Sigmoid colon (tissue), 7 donors: ENCODE data around the gene DENND1C. TPM values are rescaled to one million over a fixed set of nuclear protein-coding genes. Genes with fewer than 3 reads are reported as not detected.

Source experiments
- DNase-seq: peaks from one replicate; pipeline ENCODE4 v3.0.0-alpha.2; 2019
- H3K27ac ChIP-seq, 4 donors: fragments of 200-600 bp; sonication (generic); one replicate each; pipeline ENCODE4 v1.5.1; 2016 to 2019; ENCODE audit warnings: mild to moderate bottlenecking in 1 of 4
- H3K27me3 ChIP-seq, 3 donors: fragments of 200-600 bp; sonication (generic); one replicate each; pipeline ENCODE4 v1.5.1; 2019; ENCODE audit warnings: mild to moderate bottlenecking in 1 of 3
- H3K36me3 ChIP-seq, 4 donors: fragments of 200-600 bp; sonication (generic); one replicate each; pipeline ENCODE4 v1.5.1; 2016 to 2019
- H3K4me1 ChIP-seq, 4 donors: fragments of 200-600 bp; sonication (generic); one replicate each; pipeline ENCODE4 v1.5.1; 2017 to 2019
- H3K4me3 ChIP-seq, 4 donors: fragments of 200-600 bp; sonication (generic); one replicate each; pipeline ENCODE4 v1.5.1; 2017 to 2019; ENCODE audit warnings: mild to moderate bottlenecking in 2 of 4, moderate library complexity in 1 of 4
- H3K9me3 ChIP-seq, 4 donors: fragments of 200-600 bp in 3 of 4; sonication (generic) in 3 of 4; one replicate each; pipeline versions ENCODE4 v1.5.1 to v1.6.1; 2013 to 2019
- EP300 ChIP-seq, 4 donors: sonication (generic); formaldehyde crosslinking; IDR thresholded peaks; one replicate each; pipeline ENCODE4 v1.6.1; 2017; ENCODE audit warnings: antibody characterized with exemption in 4 of 4
- POLR2A ChIP-seq, 2 donors: fragments of 450-650 bp; IDR thresholded peaks; one replicate each; pipeline ENCODE4 v1.6.1; 2016; ENCODE audit warnings: antibody characterized with exemption in 2 of 2, mild to moderate bottlenecking in 2 of 2, moderate library complexity in 2 of 2
- POLR2AphosphoS5 ChIP-seq, 4 donors: sonication (generic); formaldehyde crosslinking; IDR thresholded peaks; one replicate each; pipeline ENCODE4 v1.6.1; 2017; ENCODE audit warnings: antibody characterized with exemption in 4 of 4
- WGBS, 2 donors: extraction: QIAGEN DNeasy Blood & Tissue Kit; methylation state at CpG; one replicate each; pipeline ENCODE4 v1.1.7; 2013; 5-methylcytosine and 5-hydroxymethylcytosine counted together
- intact Hi-C: fragments of 100-400 bp; cut with DNase I; formaldehyde crosslinking; loops from one replicate; pipeline ENCODE4 v1.15.1; 2023
- polyA plus RNA-seq, 3 donors: library from polyadenylated mRNA; stranded (reverse); fragments of 200-250 nt; gene quantifications; one replicate each; pipeline ENCODE4 v1.2.3, GENCODE V29; 2013
- total RNA-seq, 4 donors: library from RNA; depleted of rRNA; stranded (reverse); fragments of >200 nt; gene quantifications; one replicate each; pipeline ENCODE4 v1.1.0, GENCODE V29; 2016
- TF ChIP-seq, protein P1 (sequence below), 4 experiments: fragments of 450-650 bp in 3 of 4; fragments of 200-600 bp in 1 of 4; IDR thresholded peaks; one replicate each; pipeline ENCODE4 v1.5.1; 2016 to 2019; ENCODE audit warnings: antibody characterized with exemption in 4 of 4, mild to moderate bottlenecking in 3 of 4, moderate library complexity in 2 of 4
- donor health status: healthy with polysubstance abuse.
- donor health status: Bipolar disorder and iron deficiency.
- donor health status: healthy.

Gene DENND1C
- total and polyA plus RNA-seq, 7 donors = 0.99 to 18.1 (median 1.9) TPM; not detected in 1

DNA sequence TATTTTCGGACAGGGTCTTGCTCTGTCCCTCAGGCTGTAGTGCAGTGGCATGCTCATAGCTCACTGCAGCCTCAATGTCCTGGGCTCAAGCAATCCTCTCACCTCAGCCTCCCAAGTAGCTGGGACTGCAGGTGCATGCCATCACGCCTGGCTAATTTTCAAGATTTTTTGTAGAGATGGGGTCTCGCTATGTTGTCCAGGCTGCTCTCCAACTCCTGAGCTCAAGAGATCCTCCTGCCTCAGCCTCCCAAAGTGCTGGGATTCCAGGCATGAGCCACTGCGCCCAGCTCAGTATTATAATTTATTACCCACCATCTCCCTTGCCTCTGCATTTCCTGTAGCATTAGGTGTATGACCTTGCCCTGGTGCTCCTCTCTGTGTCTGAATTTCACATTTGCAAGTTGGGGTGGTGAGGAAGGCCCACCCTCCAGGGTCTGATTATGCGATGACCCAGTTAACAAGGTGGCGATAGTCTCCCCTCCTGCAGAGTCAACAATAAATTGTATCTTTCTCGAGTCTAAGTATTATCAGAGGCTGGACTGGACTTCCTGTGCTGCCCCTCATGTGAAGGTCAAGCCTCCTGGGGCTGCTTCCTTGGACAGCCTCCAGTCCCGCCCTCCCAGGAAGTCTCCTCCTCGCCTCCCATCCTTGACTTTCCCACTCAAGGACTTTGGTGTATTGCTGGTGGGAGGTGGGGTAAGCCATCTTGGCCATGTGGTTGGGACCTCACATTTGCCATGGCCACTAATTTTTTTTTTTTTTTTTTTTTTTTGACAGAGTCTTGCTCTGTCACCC is 22.0 kb upstream of the DENND1C start:
- intact Hi-C loops = no loop called here
- no peak overlapping the region for H3K27ac ChIP-seq
- no peaks in the 10 kb centered on the region for H3K36me3 ChIP-seq
- no peaks in the 10 kb centered on the region for H3K9me3 ChIP-seq
- no peak overlapping the region for H3K4me3 ChIP-seq
- WGBS, 2 donors = 69 to 81% methylated on average over 9 of the region's 9 CpGs
- DNase-seq = no peak
- H3K27me3 ChIP-seq = peaks cover 18 to 44% (median 24%) of the 10 kb centered on the region in 3 donors
- H3K4me1 ChIP-seq = peaks cover 0 to 13% (median 13%) of the 10 kb centered on the region in 4 donors
- TF ChIP-seq POLR2A (IDR thresholded peaks at IDR 0.05) = no peak
- no peak for TF ChIP-seq POLR2AphosphoS5 (IDR thresholded peaks at IDR 0.05)
- TF ChIP-seq EP300 (IDR thresholded peaks at IDR 0.05) = no peak
- TF ChIP-seq, protein P1, sequence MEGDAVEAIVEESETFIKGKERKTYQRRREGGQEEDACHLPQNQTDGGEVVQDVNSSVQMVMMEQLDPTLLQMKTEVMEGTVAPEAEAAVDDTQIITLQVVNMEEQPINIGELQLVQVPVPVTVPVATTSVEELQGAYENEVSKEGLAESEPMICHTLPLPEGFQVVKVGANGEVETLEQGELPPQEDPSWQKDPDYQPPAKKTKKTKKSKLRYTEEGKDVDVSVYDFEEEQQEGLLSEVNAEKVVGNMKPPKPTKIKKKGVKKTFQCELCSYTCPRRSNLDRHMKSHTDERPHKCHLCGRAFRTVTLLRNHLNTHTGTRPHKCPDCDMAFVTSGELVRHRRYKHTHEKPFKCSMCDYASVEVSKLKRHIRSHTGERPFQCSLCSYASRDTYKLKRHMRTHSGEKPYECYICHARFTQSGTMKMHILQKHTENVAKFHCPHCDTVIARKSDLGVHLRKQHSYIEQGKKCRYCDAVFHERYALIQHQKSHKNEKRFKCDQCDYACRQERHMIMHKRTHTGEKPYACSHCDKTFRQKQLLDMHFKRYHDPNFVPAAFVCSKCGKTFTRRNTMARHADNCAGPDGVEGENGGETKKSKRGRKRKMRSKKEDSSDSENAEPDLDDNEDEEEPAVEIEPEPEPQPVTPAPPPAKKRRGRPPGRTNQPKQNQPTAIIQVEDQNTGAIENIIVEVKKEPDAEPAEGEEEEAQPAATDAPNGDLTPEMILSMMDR (IDR thresholded peaks at IDR 0.05) = no peak

DNA sequence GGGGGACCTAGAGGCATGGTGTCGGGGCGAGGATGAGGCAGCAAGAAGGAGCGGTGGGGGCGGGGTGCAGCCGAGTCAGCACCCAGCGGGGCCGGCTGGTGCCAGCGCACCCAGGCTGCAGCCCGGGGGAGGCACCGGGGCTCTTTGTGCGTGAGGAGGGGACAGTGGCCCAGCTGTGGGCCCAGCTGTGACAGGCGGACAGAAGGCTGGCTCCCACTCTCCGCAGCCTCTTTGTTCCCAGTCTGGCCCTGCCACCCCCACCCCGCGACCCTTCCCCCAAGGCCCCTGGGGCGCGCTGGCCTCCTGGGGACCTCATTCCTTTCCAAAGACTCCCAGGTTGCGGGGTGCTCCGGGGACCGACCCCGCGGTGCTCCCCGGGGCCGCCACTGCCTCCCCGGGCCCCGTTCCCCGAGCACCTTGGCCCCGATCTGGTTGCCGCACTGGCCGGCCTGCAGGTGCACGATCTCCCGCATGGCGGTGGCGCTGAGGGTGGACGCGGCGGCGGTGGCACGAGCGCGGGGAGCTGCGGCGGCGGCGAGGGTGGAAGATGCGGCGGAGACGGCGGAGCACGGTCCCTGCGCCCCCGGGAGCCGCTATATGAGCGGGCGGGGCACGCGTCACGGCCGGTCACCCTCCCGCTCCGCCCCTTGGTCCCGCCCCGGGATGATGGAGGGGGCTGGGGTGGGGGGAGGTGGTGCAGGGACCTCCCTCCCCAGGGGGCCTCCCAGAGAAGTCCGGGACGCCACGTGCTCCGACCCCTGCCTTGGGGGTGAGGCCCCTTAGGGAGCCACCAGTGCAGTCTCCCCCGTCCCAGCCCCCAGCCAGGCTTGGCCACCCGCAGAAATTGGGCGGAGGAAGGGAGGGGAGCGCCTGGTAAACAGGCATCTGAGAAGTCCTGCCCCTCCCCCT is 20.4 kb upstream of the DENND1C start, which contains the start of gene TUBB4A:
TUBB4A (minus strand) TSS at position 570 of the 909 bp plus-strand sequence; CDS start at position 473, 97 bp downstream.
- H3K36me3 ChIP-seq = no peaks in the 10 kb centered on the region
- intact Hi-C loops = no loop called here
- peaks cover 0 to 13% (median 13%) of the 10 kb centered on the region in 4 donors for H3K4me1 ChIP-seq
- no peak for TF ChIP-seq POLR2AphosphoS5 (IDR thresholded peaks at IDR 0.05)
- no peak for TF ChIP-seq POLR2A (IDR thresholded peaks at IDR 0.05)
- TF ChIP-seq EP300 (IDR thresholded peaks at IDR 0.05) = no peak
- TF ChIP-seq, protein P1 (IDR thresholded peaks at IDR 0.05) = no peak
- WGBS, 2 donors = 1 to 2% methylated on average over 71 of the region's 71 CpGs
- peak within 1 kb of the TSS in 3 of 4 donors; percentile 30 to 43 (median 42) for H3K4me3 ChIP-seq
- no peak within 1 kb of the TSS for H3K27ac ChIP-seq
- peaks cover 18 to 44% (median 24%) of the 10 kb centered on the region in 3 donors for H3K27me3 ChIP-seq
- no peaks in the 10 kb centered on the region for H3K9me3 ChIP-seq
- no peak for DNase-seq

GRCh38 chr19:6500837-6501739 is 19.5 kb upstream of the DENND1C start:
- Histone ChIP-seq H3K4me3 (peak overlapping the region in 2 of 4 donors; percentile 30 to 43), H3K27ac (no peak overlapping the region), H3K9me3 (no peaks in the 10 kb centered on the region), H3K36me3 (no peaks in the 10 kb centered on the region), H3K4me1 (peaks cover 0 to 13% (median 13%) of the 10 kb centered on the region in 4 donors), H3K27me3 (peaks cover 18 to 44% (median 24%) of the 10 kb centered on the region in 3 donors)
- intact Hi-C loops = no loop called here
- 59 to 67% methylated on average over 24 of the region's 24 CpGs for WGBS, 2 donors
- DNase-seq = no peak
- TF ChIP-seq POLR2A (IDR thresholded peaks at IDR 0.05) (no peak), POLR2AphosphoS5 (IDR thresholded peaks at IDR 0.05) (no peak), EP300 (IDR thresholded peaks at IDR 0.05) (no peak)
- TF ChIP-seq, protein P1 (IDR thresholded peaks at IDR 0.05) = no peak
